GM12892 (cell line): ENCODE results near the gene STK35.

Experiments
- DNase-seq: peaks from one replicate; pipeline ENCODE4 v3.0.0; 2011; ENCODE audit not compliant: insufficient read length
- FAIRE-seq: peaks from 2 replicates; lab custom pipeline; 2011; peaks lifted over from hg19 to GRCh38; lab: Jason Lieb, UNC
- POLR2A ChIP-seq: IDR thresholded peaks from 2 replicates; pipeline ENCODE4 v1.6.1; 2011; ENCODE audit warnings: low read depth, low read length, control low read depth
- POLR2AphosphoS5 ChIP-seq: IDR thresholded peaks from 2 replicates; pipeline ENCODE4 v1.6.1; 2011; ENCODE audit warnings: low read depth, low read length, control low read depth
- TAF1 ChIP-seq: IDR thresholded peaks from 2 replicates; pipeline ENCODE4 v1.6.1; 2011; ENCODE audit warnings: low read depth, mild to moderate bottlenecking, control low read depth, low read length, borderline replicate concordance

Gene STK35

DNA sequence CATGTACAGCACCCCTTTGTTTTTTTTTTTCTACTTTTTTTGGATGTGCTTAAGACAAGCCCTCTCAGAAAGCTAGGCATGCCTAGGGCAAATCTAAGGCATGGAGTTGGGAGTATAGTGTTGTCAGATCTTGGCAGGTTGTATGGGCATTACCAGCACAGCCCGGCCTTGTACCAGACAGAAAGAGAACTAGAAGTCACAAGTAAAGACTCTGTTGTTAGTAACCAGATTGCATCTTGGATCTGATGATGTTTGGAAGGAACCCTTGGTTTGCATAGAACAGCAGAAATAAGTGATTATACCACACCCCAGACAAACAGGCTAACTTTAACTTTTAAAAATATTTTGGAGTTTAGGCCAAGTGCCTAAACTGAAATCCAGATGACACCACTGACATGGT, 25.6 kb downstream of the STK35 start:
- no peak for FAIRE-seq
- DNase-seq = no peak
- no peak for TF ChIP-seq POLR2A
- TF ChIP-seq TAF1 = no peak
- no peak for TF ChIP-seq POLR2AphosphoS5

DNA sequence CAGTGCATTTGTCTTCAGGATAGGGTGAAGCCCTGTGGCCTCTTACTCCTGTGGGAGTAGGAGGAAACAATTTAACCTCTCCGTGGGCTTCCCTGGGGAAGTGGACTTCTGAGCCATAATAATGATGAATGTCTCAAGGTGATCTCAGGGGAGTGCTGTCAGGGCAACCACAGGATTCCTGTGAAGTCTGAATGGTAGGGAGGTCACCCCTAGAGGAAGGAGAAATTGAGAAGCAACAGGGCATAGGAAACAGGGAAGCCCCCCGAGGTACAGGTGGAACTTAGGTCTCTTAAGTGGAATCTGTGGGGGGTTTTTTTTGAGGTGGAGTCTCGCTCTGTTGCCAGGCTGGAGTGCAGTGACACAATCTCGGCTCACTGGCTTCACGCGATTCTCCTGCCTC, 26.9 kb downstream of the STK35 start:
- DNase-seq = no peak
- FAIRE-seq = no peak
- TF ChIP-seq POLR2AphosphoS5 (no peak), POLR2A (no peak)

DNA sequence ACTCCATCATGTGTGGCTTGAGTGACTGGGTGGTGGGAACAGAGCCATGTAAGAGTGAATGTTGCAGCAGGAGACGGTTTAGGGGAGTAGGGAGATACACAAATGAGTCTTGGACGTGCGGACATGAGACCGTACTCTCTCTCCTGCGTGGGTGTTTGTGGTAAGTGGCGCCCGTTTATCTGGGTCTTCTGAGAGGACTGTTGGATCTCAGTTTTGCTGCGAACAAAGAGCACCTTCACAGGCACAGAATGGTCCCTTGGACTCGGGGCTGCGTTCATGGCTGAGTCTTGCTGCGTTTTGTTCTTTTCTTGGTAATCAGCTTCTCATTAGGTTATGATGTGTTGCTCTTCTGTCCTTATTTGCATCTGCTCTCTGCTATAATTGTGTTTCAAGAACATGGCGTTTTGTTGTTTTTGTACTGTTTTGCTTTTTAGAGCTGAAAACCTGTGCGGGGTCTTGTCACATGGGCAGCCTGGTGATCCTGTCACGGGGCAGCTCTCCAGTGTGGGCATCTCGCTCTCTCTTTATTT, 28.5 kb downstream of the STK35 start:
- TF ChIP-seq POLR2AphosphoS5 (no peak), TAF1 (no peak), POLR2A (no peak)
- DNase-seq (no peak), FAIRE-seq (peak; percentile 90)

DNA sequence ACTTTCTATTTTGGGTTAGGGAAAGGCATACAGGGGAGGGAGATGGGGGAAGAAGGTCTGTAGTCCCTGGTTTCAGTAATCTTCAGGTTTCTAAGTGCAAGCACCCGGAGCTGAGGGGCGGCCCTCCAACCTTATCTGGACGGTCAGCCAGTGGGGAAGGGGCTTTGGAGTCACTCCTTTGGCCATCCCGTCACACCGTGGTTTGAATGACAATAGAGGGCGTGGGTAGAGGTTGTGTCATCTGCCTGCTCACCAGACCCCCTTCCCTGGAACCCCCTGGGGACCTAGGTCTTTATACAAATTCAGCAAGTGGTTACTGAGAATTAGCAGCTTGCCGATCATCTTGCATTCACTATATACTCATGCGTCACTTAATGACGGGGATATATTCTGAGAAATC, 29.1 kb downstream of the STK35 start:
- FAIRE-seq (peak; percentile 78), DNase-seq (no peak)
- no peak for TF ChIP-seq TAF1
- TF ChIP-seq POLR2A = no peak
- TF ChIP-seq POLR2AphosphoS5 = no peak

DNA sequence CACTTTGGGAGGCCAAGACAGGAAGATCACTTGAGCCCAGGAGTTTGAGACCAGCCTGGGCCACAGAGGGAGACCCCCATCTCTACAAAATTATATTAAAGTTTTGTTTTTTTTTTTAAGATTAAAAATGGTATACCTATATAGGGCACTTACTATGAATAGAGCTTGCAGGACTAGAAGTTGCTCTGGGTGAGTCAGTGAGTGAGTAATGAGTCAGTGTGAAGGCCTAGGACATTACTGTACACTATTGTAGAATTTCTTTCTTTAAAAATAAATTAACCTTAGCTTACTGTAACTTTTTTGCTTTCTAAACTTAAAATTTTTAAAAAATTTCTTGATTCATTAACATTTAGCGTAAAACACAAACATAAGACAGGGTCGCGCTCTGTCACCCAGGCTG, 29.7 kb downstream of the STK35 start:
- no peak for DNase-seq
- FAIRE-seq = no peak
- TF ChIP-seq POLR2A = no peak
- no peak for TF ChIP-seq POLR2AphosphoS5
- TF ChIP-seq TAF1 = no peak

DNA sequence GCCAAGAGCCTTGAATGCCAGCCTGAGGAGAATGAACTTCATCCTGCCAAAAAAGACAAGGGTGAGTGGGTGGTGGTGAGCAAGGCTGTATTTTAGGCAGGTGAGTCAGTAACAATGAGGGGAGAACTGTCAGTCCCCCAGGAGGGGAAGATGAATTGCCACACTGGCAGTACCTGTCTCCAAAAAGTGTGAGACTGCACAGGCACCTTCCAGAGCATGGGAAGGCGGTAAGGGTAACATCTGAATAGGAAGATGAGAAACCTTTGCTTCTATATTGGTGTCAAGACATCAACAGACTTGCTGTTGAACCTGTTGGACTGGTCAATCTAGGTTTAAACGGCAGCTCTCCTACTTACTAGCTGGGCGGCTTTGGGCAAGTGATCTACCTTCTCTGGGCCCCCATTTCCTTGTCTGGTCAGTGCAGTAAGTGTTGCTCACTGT, 30.9 kb downstream of the STK35 start:
- FAIRE-seq (no peak), DNase-seq (no peak)
- TF ChIP-seq TAF1 (no peak), POLR2AphosphoS5 (no peak), POLR2A (no peak)

DNA sequence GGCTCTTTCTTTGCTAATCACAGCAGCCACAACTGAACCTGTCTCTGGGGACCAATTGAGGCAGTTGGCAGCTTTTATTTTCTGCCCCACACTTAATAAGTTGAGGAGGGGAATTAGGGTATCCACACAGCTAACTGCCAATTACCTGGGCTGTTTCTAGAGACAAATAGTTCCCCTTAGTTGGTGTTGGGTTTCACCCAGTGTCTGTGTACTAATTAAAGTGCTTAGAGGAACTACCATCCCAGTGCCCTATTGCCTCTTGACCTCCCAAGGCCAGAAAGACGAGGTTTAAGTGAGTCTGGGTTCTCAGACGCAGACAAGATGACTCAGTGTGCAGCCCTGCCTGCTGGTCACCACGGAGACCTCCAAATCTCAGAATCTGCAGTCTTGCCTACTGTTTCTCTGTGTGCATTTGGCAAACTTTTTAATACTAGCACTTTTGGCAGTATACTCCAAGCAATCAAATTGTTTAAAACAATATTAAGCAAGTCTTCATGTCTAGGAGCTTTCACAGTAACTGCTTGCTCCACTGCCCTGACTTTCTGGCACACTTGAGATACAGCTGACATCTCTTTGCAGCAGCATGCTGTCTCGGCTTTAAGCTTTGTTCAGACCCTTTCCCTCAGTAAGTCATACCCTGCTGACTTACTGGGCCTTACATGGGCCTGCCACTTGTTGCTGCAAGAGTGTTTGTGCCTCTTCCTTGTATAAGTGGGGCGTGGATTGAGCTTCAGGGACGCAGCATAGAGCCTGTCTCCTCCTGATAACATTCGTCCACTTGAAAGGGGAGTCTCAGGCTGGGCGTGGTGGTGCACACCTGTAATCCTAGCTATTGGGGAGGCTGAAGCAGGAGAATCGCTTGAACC, 31.9 kb downstream of the STK35 start:
- no peak for TF ChIP-seq POLR2A
- no peak for TF ChIP-seq POLR2AphosphoS5
- no peak for TF ChIP-seq TAF1
- no peak for FAIRE-seq
- DNase-seq = no peak

DNA sequence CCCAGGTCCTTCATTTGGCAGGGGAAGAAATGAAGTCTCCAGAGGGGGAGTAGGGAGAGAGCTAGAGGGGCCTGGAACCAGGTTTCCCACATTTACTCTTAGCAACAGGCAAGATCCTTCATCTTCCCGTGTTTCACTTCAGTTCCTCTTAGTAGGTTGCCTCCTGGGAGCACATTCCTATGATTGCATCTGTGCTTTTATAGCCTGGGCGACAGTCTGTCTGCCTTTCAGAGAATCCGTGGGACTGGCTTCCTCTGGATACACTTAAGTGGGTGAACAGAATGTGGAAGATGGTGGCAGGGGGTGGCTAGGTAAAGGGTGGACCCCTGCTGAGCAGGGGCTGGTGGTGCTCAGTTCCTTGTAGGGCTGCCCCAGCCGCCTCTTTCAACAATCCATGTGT, 33.4 kb downstream of the STK35 start:
- TF ChIP-seq TAF1 (no peak), POLR2AphosphoS5 (no peak), POLR2A (no peak)
- DNase-seq = no peak
- FAIRE-seq = no peak

DNA sequence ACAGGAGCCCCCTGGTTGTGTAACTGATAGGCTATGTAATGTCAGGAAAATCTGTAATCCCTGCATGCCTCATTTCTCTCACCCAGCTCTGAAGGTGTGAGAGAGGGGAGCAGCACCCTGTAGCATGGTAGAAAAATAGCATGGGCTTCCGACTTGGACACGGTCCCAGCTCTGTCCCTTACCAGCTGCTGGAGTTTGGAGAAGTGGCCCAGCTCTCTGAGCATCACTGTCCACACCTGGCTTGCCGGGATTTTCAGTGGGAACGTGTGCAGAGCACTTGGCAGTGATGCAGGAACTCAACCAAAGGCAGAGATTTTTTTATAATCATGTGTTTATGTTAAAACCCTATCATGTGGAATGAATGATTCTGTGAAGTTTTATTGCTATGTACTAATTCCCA, 34.6 kb downstream of the STK35 start:
- FAIRE-seq (no peak), DNase-seq (no peak)
- TF ChIP-seq TAF1 = no peak
- TF ChIP-seq POLR2AphosphoS5 = no peak
- no peak for TF ChIP-seq POLR2A

DNA sequence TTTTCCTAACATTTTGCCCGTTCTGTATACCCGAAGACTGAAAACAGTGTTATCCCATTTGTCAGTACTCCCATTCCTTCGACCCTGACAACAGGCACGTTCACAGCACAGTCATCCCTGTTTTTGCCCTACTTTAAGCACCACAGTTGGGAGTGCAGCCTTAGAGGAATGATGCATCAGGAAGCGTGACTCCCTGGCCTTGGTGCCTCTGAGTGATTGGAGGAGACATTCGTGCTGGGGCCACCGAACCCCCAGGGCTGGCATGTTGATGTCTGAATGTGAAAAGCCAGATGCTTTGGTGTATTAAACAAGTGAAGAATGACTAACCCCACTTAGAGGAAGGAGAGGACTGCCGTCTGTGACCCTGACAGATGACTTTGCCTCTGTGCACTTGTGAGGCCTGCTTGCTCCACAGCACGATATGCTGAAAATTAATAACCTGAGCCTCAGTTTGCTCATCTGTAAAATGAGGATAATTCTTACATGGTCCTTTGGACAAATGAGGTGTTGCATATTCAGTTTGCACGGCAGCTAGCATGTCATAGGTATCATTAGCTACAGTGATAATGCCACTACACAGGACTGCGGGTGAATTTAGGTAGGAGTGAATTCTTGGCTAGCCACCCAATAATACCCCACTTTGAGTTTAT, 36.0 kb downstream of the STK35 start:
- no peak for FAIRE-seq
- DNase-seq = no peak

DNA sequence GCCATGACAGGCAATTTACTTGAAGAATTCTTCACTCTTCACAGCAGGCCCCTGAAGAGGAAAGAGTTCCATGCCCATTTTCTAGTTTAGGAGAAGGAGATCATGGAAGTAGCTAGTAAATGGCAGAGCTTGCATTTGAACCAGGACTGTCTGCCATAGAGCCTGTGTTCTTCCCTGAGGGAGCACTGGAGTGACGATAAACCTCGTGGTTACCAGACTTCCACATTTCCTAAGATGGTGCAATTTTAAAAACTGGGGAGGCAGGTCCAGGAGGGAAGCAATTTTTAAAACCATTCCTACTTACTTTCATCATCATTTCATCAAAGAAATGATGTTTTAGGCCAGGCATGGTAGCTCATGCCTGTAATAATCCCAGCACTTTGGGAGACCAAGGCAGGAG, 36.8 kb downstream of the STK35 start:
- no peak for TF ChIP-seq TAF1
- no peak for TF ChIP-seq POLR2AphosphoS5
- no peak for TF ChIP-seq POLR2A
- DNase-seq (no peak), FAIRE-seq (no peak)

More for the DNA sequence above, 36.0 kb downstream of the STK35 start:
- no peak for TF ChIP-seq POLR2AphosphoS5
- TF ChIP-seq POLR2A = no peak
- no peak for TF ChIP-seq TAF1
